Muscle layer of duodenum (tissue), 2 donors: ENCODE results near the gene FILIP1.

Experiments used
- H3K27ac ChIP-seq: one replicate; pipeline ENCODE4 v1.7.0; 2013; ENCODE audit warnings: mild to moderate bottlenecking, low read length
- H3K27me3 ChIP-seq: one replicate; pipeline ENCODE4 v1.7.0; 2013; ENCODE audit warnings: low read depth, mild to moderate bottlenecking, control low read depth, low read length
- H3K36me3 ChIP-seq, 2 donors: one replicate each; pipeline ENCODE4 v1.7.0; 2013; ENCODE audit warnings: low read length in 2 of 2, control low read depth in 1 of 2, mild to moderate bottlenecking in 1 of 2; ENCODE audit not compliant: insufficient read depth in 2 of 2, control insufficient read depth in 1 of 2
- H3K4me1 ChIP-seq, 2 donors: one replicate each; pipeline ENCODE4 v1.7.0; 2013; ENCODE audit warnings: low read length in 2 of 2, mild to moderate bottlenecking in 2 of 2, control low read depth in 1 of 2, moderate library complexity in 1 of 2; ENCODE audit not compliant: insufficient read depth in 2 of 2, control insufficient read depth in 1 of 2
- H3K4me3 ChIP-seq, 2 donors: one replicate each; pipeline ENCODE4 v1.7.0; 2013; ENCODE audit warnings: low read length in 2 of 2, low read depth in 1 of 2, mild to moderate bottlenecking in 1 of 2
- H3K9me3 ChIP-seq, 2 donors: one replicate each; pipeline ENCODE4 v1.7.0; 2013; ENCODE audit warnings: low read length in 2 of 2, control low read depth in 1 of 2, mild to moderate bottlenecking in 1 of 2; ENCODE audit not compliant: control insufficient read depth in 1 of 2
- donor health status: healthy.

FILIP1 gene

DNA sequence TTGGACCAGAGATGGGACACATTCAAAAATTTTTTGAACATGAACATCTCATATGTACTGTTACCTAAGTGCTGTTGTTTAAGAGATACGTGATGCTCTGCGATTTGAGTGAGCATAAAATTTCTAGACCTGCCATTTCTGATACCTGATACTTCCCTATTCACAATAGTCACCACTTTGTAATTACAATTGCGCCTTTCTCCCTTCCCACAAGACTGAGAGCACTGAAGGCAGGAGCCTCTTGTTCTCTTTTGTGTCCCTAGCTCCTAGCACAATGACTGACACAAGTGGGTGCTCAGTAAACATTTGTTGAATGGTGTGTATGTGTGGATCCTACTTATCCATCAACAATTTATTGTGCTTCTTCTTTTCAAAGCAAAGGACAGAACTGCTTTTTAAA, 116.2 kb downstream of the FILIP1 start:
- Histone ChIP-seq H3K4me1 (peaks cover 5 to 13% of the 10 kb centered on the region in 2 donors), H3K27ac (no peak overlapping the region), H3K9me3 (no peaks in the 10 kb centered on the region), H3K27me3 (no peaks in the 10 kb centered on the region), H3K36me3 (no peaks in the 10 kb centered on the region), H3K4me3 (no peak overlapping the region)

- no peaks in the 10 kb centered on the region for H3K9me3 ChIP-seq
- H3K27me3 ChIP-seq: no peaks in the 10 kb centered on the region
- no peak overlapping the region for H3K27ac ChIP-seq
- no peaks in the 10 kb centered on the region for H3K36me3 ChIP-seq
- H3K4me3 ChIP-seq: no peak overlapping the region
- peaks cover 0 to 8% of the 10 kb centered on the region in 2 donors for H3K4me1 ChIP-seq
These were observed 117.1 kb downstream of the FILIP1 start for GRCh38 chr6:75376347-75377024.

GRCh38 chr6:75374961-75375400, 118.6 kb downstream of the FILIP1 start:
- no peak overlapping the region for H3K27ac ChIP-seq
- no peak overlapping the region for H3K4me3 ChIP-seq
- no peaks in the 10 kb centered on the region for H3K9me3 ChIP-seq
- H3K27me3 ChIP-seq: no peaks in the 10 kb centered on the region
- peaks cover 0 to 8% of the 10 kb centered on the region in 2 donors for H3K4me1 ChIP-seq
- H3K36me3 ChIP-seq: no peaks in the 10 kb centered on the region

GRCh38 chr6:75372884-75373283, 120.7 kb downstream of the FILIP1 start:
- no peaks in the 10 kb centered on the region for H3K9me3 ChIP-seq

GRCh38 chr6:75370011-75370410, 123.6 kb downstream of the FILIP1 start:
- H3K36me3 ChIP-seq: no peaks in the 10 kb centered on the region
- H3K27ac ChIP-seq: no peak overlapping the region

More at GRCh38 chr6:75372884-75373283, 120.7 kb downstream of the FILIP1 start:
- Histone ChIP-seq H3K27me3 (no peaks in the 10 kb centered on the region), H3K27ac (no peak overlapping the region), H3K36me3 (no peaks in the 10 kb centered on the region), H3K4me1 (peaks cover 7 to 25% of the 10 kb centered on the region in 2 donors), H3K4me3 (no peak overlapping the region)

DNA sequence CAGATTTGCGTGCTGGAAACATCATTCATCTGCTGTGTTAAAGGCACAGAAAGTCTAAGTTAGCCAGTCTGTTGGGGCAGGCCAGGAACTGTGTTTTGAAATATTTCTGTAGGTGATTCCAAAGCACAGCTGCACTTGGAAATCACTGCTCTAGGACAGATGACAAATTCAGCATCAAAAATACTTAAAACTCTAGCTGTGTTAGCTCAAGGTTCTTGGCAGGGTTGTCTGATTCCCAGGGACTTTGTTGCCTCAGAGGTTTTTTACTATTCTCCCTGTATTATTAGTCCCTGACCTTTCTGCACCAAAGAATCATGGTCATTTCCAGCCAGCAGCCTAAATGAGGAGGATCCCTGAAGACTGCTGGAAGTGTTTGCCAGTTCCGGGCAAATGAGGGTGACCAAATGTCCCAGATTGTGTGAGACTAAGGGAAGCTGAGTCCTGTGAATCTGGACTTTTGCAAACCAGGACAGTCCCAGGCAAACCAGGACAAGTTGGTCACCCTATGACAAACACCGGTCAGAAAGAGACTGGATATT, 124.7 kb downstream of the FILIP1 start:
- no peaks in the 10 kb centered on the region for H3K9me3 ChIP-seq
- H3K27ac ChIP-seq: peak overlapping the region; percentile 46
- no peaks in the 10 kb centered on the region for H3K36me3 ChIP-seq
- H3K27me3 ChIP-seq: no peaks in the 10 kb centered on the region
- no peak overlapping the region for H3K4me3 ChIP-seq
- peaks cover 7 to 18% of the 10 kb centered on the region in 2 donors for H3K4me1 ChIP-seq

More at GRCh38 chr6:75370011-75370410, 123.6 kb downstream of the FILIP1 start:
- Histone ChIP-seq H3K27me3 (no peaks in the 10 kb centered on the region), H3K9me3 (no peaks in the 10 kb centered on the region), H3K4me1 (peaks cover 7 to 18% of the 10 kb centered on the region in 2 donors), H3K4me3 (no peak overlapping the region)

GRCh38 chr6:75368151-75368779, 125.3 kb downstream of the FILIP1 start:
- H3K36me3 ChIP-seq: no peaks in the 10 kb centered on the region
- peak overlapping the region; percentile 46 for H3K27ac ChIP-seq
- no peaks in the 10 kb centered on the region for H3K27me3 ChIP-seq
- H3K9me3 ChIP-seq: no peaks in the 10 kb centered on the region
- H3K4me3 ChIP-seq: no peak overlapping the region
- H3K4me1 ChIP-seq: peaks cover 7 to 18% of the 10 kb centered on the region in 2 donors

DNA sequence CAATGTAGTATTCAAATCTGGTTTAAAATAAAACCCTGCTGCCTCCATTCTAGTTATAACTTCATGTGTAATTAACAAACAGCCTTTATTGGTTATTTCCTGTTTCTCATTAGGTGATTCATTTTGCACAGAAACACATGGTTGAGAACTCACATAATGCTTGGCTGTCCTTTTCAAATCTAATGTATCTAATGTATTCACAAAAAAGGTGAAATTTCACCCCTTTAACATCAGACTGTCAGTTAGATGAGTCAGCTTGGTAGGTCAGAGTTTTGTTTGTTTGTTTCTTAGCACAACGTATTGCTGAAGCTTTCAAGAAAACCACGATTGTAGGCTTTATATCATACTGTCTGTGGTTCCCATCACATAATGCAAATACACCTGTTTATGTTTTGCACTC, 130.3 kb downstream of the FILIP1 start:
- peaks cover 0 to 9% of the 10 kb centered on the region in 2 donors for H3K36me3 ChIP-seq
- H3K27me3 ChIP-seq: no peaks in the 10 kb centered on the region
- H3K9me3 ChIP-seq: no peaks in the 10 kb centered on the region
- no peak overlapping the region for H3K4me3 ChIP-seq
- H3K4me1 ChIP-seq: peaks cover 0 to 5% of the 10 kb centered on the region in 2 donors
- H3K27ac ChIP-seq: no peak overlapping the region

GRCh38 chr6:75353644-75354043, 140.0 kb downstream of the FILIP1 start:
- no peaks in the 10 kb centered on the region for H3K36me3 ChIP-seq
- no peak overlapping the region for H3K4me3 ChIP-seq
- no peaks in the 10 kb centered on the region for H3K27me3 ChIP-seq
- H3K9me3 ChIP-seq: no peaks in the 10 kb centered on the region
- H3K27ac ChIP-seq: no peak overlapping the region
- no peaks in the 10 kb centered on the region for H3K4me1 ChIP-seq

GRCh38 chr6:75351570-75351969, 142.0 kb downstream of the FILIP1 start:
- Histone ChIP-seq H3K27ac (no peak overlapping the region), H3K9me3 (no peaks in the 10 kb centered on the region), H3K4me1 (peaks cover 0 to 2% of the 10 kb centered on the region in 2 donors), H3K36me3 (no peaks in the 10 kb centered on the region), H3K4me3 (no peak overlapping the region), H3K27me3 (no peaks in the 10 kb centered on the region)

DNA sequence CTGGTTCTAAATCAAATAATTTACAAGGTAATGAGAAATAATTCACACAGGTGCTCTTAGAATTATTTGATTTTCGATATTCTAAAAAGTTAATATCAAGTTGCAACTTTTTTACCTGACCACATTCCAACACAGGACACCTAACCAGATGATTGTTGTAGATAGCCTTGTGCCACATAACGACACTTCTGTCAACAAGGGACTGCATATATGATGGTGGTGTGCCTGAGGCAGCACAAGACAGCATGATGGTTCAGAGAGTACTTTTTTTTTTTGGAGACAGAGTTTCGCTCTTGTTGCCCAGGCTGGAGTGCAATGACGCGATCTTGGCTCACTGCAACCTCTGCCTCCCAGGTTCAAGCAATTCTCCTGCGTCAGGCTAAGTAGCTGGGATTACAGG, 142.8 kb downstream of the FILIP1 start:
- Histone ChIP-seq H3K4me3 (no peak overlapping the region), H3K27ac (no peak overlapping the region), H3K36me3 (no peaks in the 10 kb centered on the region), H3K4me1 (peaks cover 0 to 2% of the 10 kb centered on the region in 2 donors), H3K27me3 (no peaks in the 10 kb centered on the region), H3K9me3 (no peaks in the 10 kb centered on the region)
